Measurements from ENCODE around the gene TTC17.
"Not testable (repeated sequence)": the region's sequence is repeated elsewhere in the genome, so short reads cannot be mapped to it uniquely, and the experiment has no call there.

Gene TTC17

DNA sequence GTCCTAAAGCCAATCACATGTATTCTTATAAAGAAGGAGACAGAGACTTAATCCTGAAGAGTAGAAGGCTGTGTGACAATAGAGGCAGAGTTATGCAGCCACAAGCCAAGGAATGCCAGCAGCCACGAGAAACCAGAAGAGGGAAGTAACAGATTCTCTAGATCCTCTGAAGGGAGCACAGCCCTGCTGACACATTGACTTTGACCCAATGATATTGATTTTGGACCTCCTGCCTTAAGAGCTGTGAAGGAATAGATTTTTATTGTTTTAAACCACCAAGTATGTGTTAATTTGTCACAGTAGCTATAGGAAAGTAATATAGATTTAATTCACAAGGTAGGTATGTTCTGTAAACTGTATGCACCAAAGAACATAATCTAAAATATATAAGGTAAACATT lies 103.6 kb downstream of the TTC17 start:
- ATAC-seq (no peak), DNase-seq (no peak)

- ATAC-seq (no peak), DNase-seq (no peak)
Measured at GRCh38 chr11:43467958-43468357, 109.2 kb downstream of the TTC17 start.

GRCh38 chr11:43477491-43477890 lies 118.8 kb downstream of the TTC17 start:
- not testable (repeated sequence) for DNase-seq, ATAC-seq

DNA sequence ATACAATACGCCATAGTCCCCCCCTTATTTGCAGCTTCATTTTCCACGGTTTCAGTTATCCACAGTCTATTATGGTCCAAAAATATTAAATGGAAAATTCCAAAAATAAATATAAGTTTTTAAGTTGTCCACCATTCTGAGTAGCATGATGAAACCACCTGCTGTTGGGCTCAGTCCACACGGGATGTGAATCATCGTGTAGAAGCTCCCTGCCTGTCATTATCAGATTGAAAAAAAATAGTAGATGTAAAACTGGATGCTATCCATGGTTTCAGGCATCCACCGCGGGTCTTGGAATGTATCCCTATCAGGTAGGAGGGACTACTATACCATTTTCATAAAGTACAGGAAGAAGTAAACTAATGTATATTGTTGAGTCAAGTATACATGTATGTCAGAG lies 127.4 kb downstream of the TTC17 start:
- DNase-seq (no peak), ATAC-seq (no peak)

DNA sequence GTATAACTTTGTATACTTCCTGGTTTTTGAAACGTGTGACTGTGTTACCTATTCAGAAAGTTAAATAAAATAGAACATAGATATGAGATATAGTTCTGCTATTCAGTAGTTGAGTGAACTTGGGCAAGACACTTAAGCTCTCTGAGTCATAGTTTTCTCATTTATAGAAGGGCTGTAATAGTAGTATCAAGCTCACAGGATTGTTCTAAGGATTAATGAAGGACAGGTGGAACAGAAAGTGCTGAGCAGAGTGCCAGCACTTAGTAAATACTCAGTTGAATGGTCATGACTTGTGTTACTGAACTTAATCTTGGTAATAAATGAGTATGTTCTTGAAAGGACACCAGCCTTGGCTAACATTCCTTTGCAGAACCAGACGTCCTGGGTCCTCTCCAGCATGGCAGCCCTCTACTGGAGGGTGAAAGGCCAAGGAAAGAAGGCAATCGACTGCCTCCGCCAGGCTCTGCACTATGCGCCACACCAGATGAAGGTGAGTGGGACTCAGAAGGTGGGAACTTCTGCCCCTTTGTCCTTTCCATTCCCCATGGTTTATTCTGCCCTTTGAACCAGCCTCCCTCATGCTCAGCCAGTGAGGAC lies 131.2 kb downstream of the TTC17 start:
- no peak for ATAC-seq
- DNase-seq: no peak

- DNase-seq (no peak), ATAC-seq (peak; percentile 46)
Measured at GRCh38 chr11:43492701-43493100, 134.0 kb downstream of the TTC17 start.

GRCh38 chr11:43493431-43493830 lies 134.7 kb downstream of the TTC17 start:
- ATAC-seq: no peak
- no peak for DNase-seq

DNA sequence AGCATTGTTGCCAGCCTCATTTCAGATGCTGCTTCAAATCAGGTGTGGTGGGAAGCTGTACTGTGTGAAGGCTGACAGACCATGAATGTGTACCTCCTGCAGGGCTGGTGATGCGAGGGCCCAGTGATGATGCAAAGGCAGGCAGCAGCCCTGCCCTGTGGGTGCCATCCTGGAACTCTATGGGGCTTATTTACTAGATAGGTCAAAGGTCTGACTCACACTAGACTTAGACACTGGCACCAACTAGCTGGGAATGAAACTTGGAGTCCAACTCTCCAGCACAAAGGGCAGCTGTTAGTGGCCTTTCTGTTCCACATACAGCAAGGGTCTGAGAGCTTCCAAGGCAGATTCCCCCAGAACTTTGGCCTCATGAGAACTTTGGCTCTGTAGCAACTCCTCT lies 138.4 kb downstream of the TTC17 start:
- ATAC-seq (peak; percentile 43), DNase-seq (no peak)

DNA sequence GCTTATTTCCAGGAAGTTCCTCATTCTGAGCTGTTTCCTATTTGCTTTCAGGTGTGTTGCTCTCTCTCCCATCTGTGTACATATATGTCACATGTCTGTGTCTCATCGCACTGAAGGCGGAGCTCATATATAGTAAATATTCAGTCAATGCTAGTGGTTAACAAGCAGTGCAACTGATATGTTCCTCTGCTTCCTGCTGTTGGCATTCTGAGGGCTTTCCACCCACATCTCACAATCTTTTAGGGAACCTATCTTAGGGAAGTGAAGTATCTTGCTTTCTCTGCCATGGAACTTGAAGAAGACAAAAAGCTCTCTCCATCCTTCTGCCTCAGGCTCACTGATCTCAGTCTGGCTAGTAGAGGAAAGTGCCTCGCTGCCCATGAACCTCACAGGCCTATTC lies 139.8 kb downstream of the TTC17 start:
- ATAC-seq: no peak
- DNase-seq: no peak

GRCh38 chr11:43503417-43503816 lies 144.7 kb downstream of the TTC17 start:
- no peak for ATAC-seq
- no peak for DNase-seq

DNA sequence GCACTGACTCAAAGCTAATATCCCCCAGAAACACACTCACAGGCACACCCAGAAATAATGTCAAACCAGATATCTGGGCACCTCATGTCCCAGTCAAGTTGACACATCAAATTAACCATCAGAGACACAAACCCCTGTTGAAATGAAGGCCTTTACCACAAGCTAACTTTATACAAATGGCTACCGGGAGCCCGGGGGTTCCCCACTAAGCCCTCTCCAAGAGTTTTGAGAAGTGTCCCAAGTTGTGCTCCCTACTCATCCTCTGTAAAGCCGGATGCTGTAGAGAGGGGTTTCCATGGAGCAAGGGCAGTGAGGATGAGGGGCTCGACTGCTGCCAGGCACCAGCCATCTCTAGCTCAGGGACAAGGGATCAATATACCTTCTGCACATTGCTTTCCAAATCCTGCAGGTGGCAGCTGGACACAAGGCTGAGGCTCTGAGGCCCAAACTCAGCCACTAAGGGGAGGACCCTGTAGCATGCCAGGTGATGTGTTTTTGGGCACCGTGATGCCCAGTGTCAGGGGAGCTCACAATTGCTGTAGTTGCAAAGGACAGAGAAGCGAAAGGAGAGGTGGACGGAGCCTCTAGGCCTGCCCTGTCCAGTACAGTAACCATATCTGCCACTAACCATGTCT lies 145.7 kb downstream of the TTC17 start:
- ATAC-seq: no peak
- DNase-seq: no peak

DNA sequence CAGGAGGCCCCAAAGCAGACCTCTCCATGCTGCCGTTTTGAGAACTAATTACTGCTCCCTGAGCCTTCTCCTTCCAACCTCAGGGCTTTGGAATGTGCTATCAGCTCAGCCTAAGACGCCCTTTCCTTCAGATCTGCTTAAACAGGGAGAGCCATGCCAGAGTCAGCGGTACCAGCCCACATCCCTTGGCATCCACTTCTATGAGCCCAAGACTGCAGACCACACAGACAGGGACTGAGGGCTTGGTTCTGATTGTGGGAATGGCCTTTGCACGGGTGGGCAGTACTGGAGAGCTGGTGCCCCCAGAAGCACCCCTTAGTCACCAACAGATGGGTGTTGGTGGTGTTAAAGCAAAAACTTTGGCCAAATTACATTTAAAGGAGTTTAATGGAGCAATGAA lies 146.5 kb downstream of the TTC17 start:
- ATAC-seq: no peak

GRCh38 chr11:43507171-43507570 lies 148.5 kb downstream of the TTC17 start:
- ATAC-seq (no peak), DNase-seq (no peak)

More for the DNA sequence above, 146.5 kb downstream of the TTC17 start:
- no peak for DNase-seq

GRCh38 chr11:43508511-43508918 lies 149.8 kb downstream of the TTC17 start:
- DNase-seq: no peak
- ATAC-seq: no peak

DNA sequence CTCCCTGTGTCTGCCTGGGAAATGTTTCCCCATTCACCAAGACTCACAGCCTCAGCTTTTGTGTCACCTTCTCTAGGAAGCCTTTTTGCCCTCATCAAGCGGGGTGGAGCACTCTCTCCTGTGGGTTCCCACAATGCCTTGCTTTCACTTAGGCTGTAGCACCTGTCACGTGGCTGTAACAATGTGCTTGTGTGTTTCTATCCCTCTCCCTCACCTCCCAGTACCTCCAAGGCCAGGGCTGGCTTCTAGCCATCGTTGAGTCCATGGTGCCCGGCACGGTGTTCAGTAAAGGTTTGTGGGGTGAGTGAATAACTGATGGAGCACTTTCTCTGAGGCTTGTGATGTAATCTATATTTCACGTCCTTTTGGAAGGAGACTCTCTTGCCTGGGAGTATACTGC lies 153.2 kb downstream of the TTC17 start:
- DNase-seq: no peak
- no peak for ATAC-seq

DNA sequence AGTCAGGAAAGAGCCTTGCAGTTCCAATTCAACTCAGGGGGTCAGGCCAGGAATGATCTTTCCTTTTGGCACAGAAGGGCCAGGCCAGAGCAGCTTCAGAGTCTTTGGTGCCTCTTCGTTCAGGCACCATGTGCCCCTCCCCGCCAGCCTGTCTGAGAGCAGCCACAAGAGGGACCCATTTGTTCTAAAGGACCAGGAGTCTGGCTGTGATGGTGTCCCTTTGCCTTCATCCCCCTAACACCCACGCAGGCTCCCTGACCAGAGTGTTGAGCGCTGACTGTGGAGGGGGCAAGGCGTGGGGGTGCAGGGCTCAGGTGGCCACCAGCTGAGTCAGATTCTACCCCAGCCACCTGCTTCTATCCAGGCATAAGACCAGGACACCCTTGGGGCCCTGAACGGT lies 156.4 kb downstream of the TTC17 start:
- no peak for DNase-seq
- no peak for ATAC-seq

- no peak for DNase-seq
- no peak for ATAC-seq
Measured at GRCh38 chr11:43516316-43516850, 157.7 kb downstream of the TTC17 start.

DNA sequence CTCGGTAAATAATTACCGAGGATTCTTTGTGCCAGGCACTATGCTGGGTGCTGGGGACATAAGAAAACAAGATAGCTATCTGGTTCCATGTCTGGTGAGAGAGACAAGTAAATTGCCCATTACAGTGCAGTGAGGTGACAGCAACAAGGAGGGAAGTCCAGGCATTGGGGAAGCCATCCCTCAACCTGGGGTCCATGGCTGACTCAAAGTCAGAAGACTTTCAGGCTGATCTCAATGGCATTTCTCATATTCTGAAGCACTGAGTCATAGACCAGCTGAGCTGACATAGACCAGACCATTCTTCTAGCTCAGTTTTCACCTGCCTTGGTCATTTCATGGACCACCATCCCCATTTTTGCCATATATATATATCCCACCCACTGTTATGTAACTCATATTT lies 158.8 kb downstream of the TTC17 start:
- ATAC-seq: peak; percentile 64
- DNase-seq: peak; percentile 7

- peak; percentile 41 for ATAC-seq
Measured at GRCh38 chr11:43518408-43519160, 159.9 kb downstream of the TTC17 start.

DNA sequence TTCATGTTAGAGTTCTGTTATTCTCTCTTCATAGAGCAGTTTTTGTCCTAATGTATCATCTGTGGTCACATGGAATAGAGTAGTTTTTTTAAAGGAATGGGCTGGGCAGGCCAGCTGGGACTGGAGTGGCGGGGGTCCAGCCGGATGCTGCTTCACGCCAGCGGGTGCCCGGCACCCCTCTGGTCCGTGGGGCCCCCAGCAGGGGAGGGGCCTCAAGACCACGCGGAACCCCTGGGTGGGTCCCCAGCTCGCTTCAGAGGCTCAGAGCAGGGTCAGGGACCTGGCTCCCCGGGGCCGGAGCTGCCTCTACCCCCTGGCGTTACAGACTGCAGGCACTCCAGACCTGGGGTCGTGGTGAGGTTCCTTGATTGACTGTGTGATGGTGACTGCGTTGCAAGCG lies 162.8 kb downstream of the TTC17 start:
- DNase-seq (no peak), ATAC-seq (no peak)

More at GRCh38 chr11:43518408-43519160, 159.9 kb downstream of the TTC17 start:
- DNase-seq: peak; percentile 19

GRCh38 chr11:43523632-43524031 lies 164.9 kb downstream of the TTC17 start:
- DNase-seq (no peak), ATAC-seq (no peak)

GRCh38 chr11:43532041-43532440 lies 173.3 kb downstream of the TTC17 start:
- ATAC-seq (no peak), DNase-seq (no peak)
